IPS-18c (cell line): Measurements from ENCODE around the gene TRIM68.
A peak's percentile ranks its signal among the peaks of the same experiment; 100 is the strongest.

Experiments used
- H3K4me3 ChIP-seq: 2 replicates; pipeline ENCODE4 v1.7.0; 2013; ENCODE audit warnings: low read depth, mild to moderate bottlenecking, low read length, moderate library complexity; ENCODE audit not compliant: insufficient read depth
- H3K9me3 ChIP-seq: one replicate; pipeline ENCODE4 v1.6.1; 2013; ENCODE audit warnings: mild to moderate bottlenecking, low read length, moderate library complexity; ENCODE audit not compliant: control insufficient read depth, insufficient read depth

TRIM68 gene

GRCh38 chr11:4611986-4612385 is 4.0 kb upstream of the TRIM68 start:
- no peak overlapping the region for H3K4me3 ChIP-seq
- H3K9me3 ChIP-seq = no peaks in the 10 kb centered on the region

GRCh38 chr11:4610258-4610935 is 2.4 kb upstream of the TRIM68 start:
- no peak overlapping the region for H3K4me3 ChIP-seq
- H3K9me3 ChIP-seq = no peaks in the 10 kb centered on the region

- H3K4me3 ChIP-seq = peak overlapping the region; percentile 68
Measured at GRCh38 chr11:4607096-4607495, 935 bp downstream of the TRIM68 start.

GRCh38 chr11:4606231-4607015 is 1.6 kb downstream of the TRIM68 start:
- Histone ChIP-seq H3K4me3 (no peak overlapping the region), H3K9me3 (no peaks in the 10 kb centered on the region)

More at GRCh38 chr11:4607096-4607495, 935 bp downstream of the TRIM68 start:
- no peaks in the 10 kb centered on the region for H3K9me3 ChIP-seq

- H3K4me3 ChIP-seq = no peak overlapping the region
Measured at GRCh38 chr11:4605057-4605456, 3.0 kb downstream of the TRIM68 start.

GRCh38 chr11:4593739-4594138 is 14.3 kb downstream of the TRIM68 start, which contains the start of gene OR52I1:
TSS of gene OR52I1 (plus strand) at chr11:4594039. CDS start at chr11:4594039, 0 bp downstream.
- H3K9me3 ChIP-seq = no peaks in the 10 kb centered on the region
- H3K4me3 ChIP-seq = no peak within 1 kb of the TSS

More at GRCh38 chr11:4605057-4605456, 3.0 kb downstream of the TRIM68 start:
- no peaks in the 10 kb centered on the region for H3K9me3 ChIP-seq

GRCh38 chr11:4589017-4589416 is 19.0 kb downstream of the TRIM68 start:
- no peak overlapping the region for H3K4me3 ChIP-seq
- no peaks in the 10 kb centered on the region for H3K9me3 ChIP-seq

- Histone ChIP-seq H3K9me3 (no peaks in the 10 kb centered on the region), H3K4me3 (no peak within 1 kb of the TSS)
Measured at GRCh38 chr11:4581443-4581842, 26.6 kb downstream of the TRIM68 start, which contains the start of gene OR52I2. TSS of gene OR52I2 (plus strand) at chr11:4581743.

GRCh38 chr11:4580124-4580523 is 27.9 kb downstream of the TRIM68 start:
- Histone ChIP-seq H3K9me3 (no peaks in the 10 kb centered on the region), H3K4me3 (no peak overlapping the region)

GRCh38 chr11:4578624-4579023 is 29.4 kb downstream of the TRIM68 start:
- Histone ChIP-seq H3K4me3 (no peak overlapping the region), H3K9me3 (no peaks in the 10 kb centered on the region)

- Histone ChIP-seq H3K4me3 (no peak overlapping the region), H3K9me3 (no peaks in the 10 kb centered on the region)
Measured at GRCh38 chr11:4577761-4578160, 30.3 kb downstream of the TRIM68 start.

- Histone ChIP-seq H3K4me3 (no peak overlapping the region), H3K9me3 (no peaks in the 10 kb centered on the region)
Measured at GRCh38 chr11:4576880-4577279, 31.2 kb downstream of the TRIM68 start.

- Histone ChIP-seq H3K4me3 (no peak overlapping the region), H3K9me3 (peaks cover 2% of the 10 kb centered on the region)
Measured at GRCh38 chr11:4569075-4569474, 39.0 kb downstream of the TRIM68 start.

- peaks cover 2% of the 10 kb centered on the region for H3K9me3 ChIP-seq
- no peak overlapping the region for H3K4me3 ChIP-seq
Measured at GRCh38 chr11:4565371-4565770, 42.7 kb downstream of the TRIM68 start.

- Histone ChIP-seq H3K4me3 (no peak overlapping the region), H3K9me3 (no peaks in the 10 kb centered on the region)
Measured at GRCh38 chr11:4560467-4560866, 47.6 kb downstream of the TRIM68 start.

- Histone ChIP-seq H3K4me3 (no peak overlapping the region), H3K9me3 (no peaks in the 10 kb centered on the region)
Measured at GRCh38 chr11:4559527-4560440, 48.2 kb downstream of the TRIM68 start.

- H3K9me3 ChIP-seq = no peaks in the 10 kb centered on the region
- no peak overlapping the region for H3K4me3 ChIP-seq
Measured at GRCh38 chr11:4551346-4551979, 56.6 kb downstream of the TRIM68 start.
